ENCODE data around the gene SCTR.
A peak's percentile ranks its signal among the peaks of the same experiment; 100 is the strongest.

SCTR gene

GRCh38 chr2:119472749-119473148 lies 51.5 kb downstream of the SCTR start:
- no peak for FAIRE-seq

GRCh38 chr2:119469661-119470297 lies 54.5 kb downstream of the SCTR start:
- FAIRE-seq, result no peak

- FAIRE-seq, result no peak
Measured at GRCh38 chr2:119469131-119469530, 55.2 kb downstream of the SCTR start.

GRCh38 chr2:119468154-119468955 lies 55.9 kb downstream of the SCTR start:
- no peak for FAIRE-seq

- no peak for FAIRE-seq
Measured at GRCh38 chr2:119466373-119466772, 57.9 kb downstream of the SCTR start.

GRCh38 chr2:119465687-119466086 lies 58.6 kb downstream of the SCTR start:
- FAIRE-seq, result no peak

- no peak for FAIRE-seq
Measured at GRCh38 chr2:119464981-119465380, 59.3 kb downstream of the SCTR start.

- no peak for FAIRE-seq
Measured at GRCh38 chr2:119463990-119464389, 60.3 kb downstream of the SCTR start.

GRCh38 chr2:119463136-119463535 lies 61.1 kb downstream of the SCTR start:
- FAIRE-seq, result no peak

- FAIRE-seq, result no peak
Measured at GRCh38 chr2:119462574-119462973, 61.7 kb downstream of the SCTR start.

- FAIRE-seq, result no peak
Measured at GRCh38 chr2:119461811-119462210, 62.5 kb downstream of the SCTR start.

GRCh38 chr2:119460076-119460475 lies 64.2 kb downstream of the SCTR start:
- FAIRE-seq, result no peak

GRCh38 chr2:119455066-119455718 lies 69.1 kb downstream of the SCTR start:
- peak; percentile 69 for FAIRE-seq

GRCh38 chr2:119453972-119454593 lies 70.2 kb downstream of the SCTR start:
- FAIRE-seq, result no peak

- no peak for FAIRE-seq
Measured at GRCh38 chr2:119451336-119452050, 72.8 kb downstream of the SCTR start.

GRCh38 chr2:119449521-119449920 lies 74.8 kb downstream of the SCTR start:
- FAIRE-seq, result no peak

- FAIRE-seq, result no peak
Measured at GRCh38 chr2:119448427-119449141, 75.7 kb downstream of the SCTR start.

- FAIRE-seq, result no peak
Measured at GRCh38 chr2:119446037-119446436, 78.2 kb downstream of the SCTR start.

GRCh38 chr2:119442850-119443249 lies 81.4 kb downstream of the SCTR start:
- FAIRE-seq, result no peak

- FAIRE-seq, result no peak
Measured at GRCh38 chr2:119442226-119442619, 82.1 kb downstream of the SCTR start.

GRCh38 chr2:119441376-119442225 lies 82.7 kb downstream of the SCTR start:
- no peak for FAIRE-seq

Data from endometrium (tissue), 2 donors.